GM20431 (cell line): ENCODE results near the gene GGN.

Experiments
- in situ Hi-C: fragments of 300-500 bp; cut with MseI, MboI; formaldehyde crosslinking; loops from one replicate; pipeline ENCODE4 v1.15.0; 2020; ENCODE audit warnings: low sequenced_read_pairs; ENCODE audit not compliant: unreplicated experiment

GGN gene

GRCh38 chr19:38335949-38336637, 51.7 kb downstream of the GGN start:
- in situ Hi-C loops: loop anchor here (10.0 kb wide), 1 partner anchor 91 kb away; no protein-coding TSS in a partner anchor
